ENCODE results near the gene STK32C. TPM values are rescaled to one million over a fixed set of nuclear protein-coding genes. Genes with fewer than 3 reads are reported as not detected.
"Not testable (repeated sequence)": the region's sequence is repeated elsewhere in the genome, so short reads cannot be mapped to it uniquely, and the experiment has no call there.

STK32C gene
- total RNA-seq, 1 donor from 2014 or later = 13.0 TPM

GRCh38 chr10:132320654-132321469 lies 13.1 kb upstream of the STK32C start:
- no peak overlapping the region for H3K4me3 ChIP-seq (ENCODE audit: low read depth, low read length)
- no peak for TF ChIP-seq CTCF (conservative IDR thresholded peaks at IDR 0.05; ENCODE audit: low read depth, low read length)
- no peak for DNase-seq (ENCODE audit: low read depth)

GRCh38 chr10:132319853-132320653 lies 12.3 kb upstream of the STK32C start:
- no peak overlapping the region for H3K4me3 ChIP-seq (ENCODE audit: low read depth, low read length)
- TF ChIP-seq CTCF (conservative IDR thresholded peaks at IDR 0.05; ENCODE audit: low read depth, low read length) = no peak
- peak; percentile 70 for DNase-seq (ENCODE audit: low read depth)

- DNase-seq (ENCODE audit: low read depth); H3K4me3 ChIP-seq (ENCODE audit: low read depth, low read length): not testable (repeated sequence)
These were observed 9.7 kb upstream of the STK32C start for GRCh38 chr10:132317477-132317876.

- no peak for TF ChIP-seq CTCF (conservative IDR thresholded peaks at IDR 0.05; ENCODE audit: low read depth, low read length)
- no peak for DNase-seq (ENCODE audit: low read depth)
- no peak overlapping the region for H3K4me3 ChIP-seq (ENCODE audit: low read depth, low read length)
These were observed 8.4 kb upstream of the STK32C start for GRCh38 chr10:132316133-132316532.

- H3K4me3 ChIP-seq (ENCODE audit: low read depth, low read length); DNase-seq (ENCODE audit: low read depth): not testable (repeated sequence)
These were observed 7.1 kb upstream of the STK32C start for GRCh38 chr10:132314881-132315280.

GRCh38 chr10:132314336-132314735 lies 6.6 kb upstream of the STK32C start:
- no peak for DNase-seq (ENCODE audit: low read depth)
- TF ChIP-seq CTCF (conservative IDR thresholded peaks at IDR 0.05; ENCODE audit: low read depth, low read length) = no peak
- no peak overlapping the region for H3K4me3 ChIP-seq (ENCODE audit: low read depth, low read length)

- TF ChIP-seq CTCF (conservative IDR thresholded peaks at IDR 0.05; ENCODE audit: low read depth, low read length) = no peak
- no peak for DNase-seq (ENCODE audit: low read depth)
- no peak overlapping the region for H3K4me3 ChIP-seq (ENCODE audit: low read depth, low read length)
These were observed 6.1 kb upstream of the STK32C start for GRCh38 chr10:132313865-132314264.

GRCh38 chr10:132313305-132313704 lies 5.6 kb upstream of the STK32C start:
- no peak overlapping the region for H3K4me3 ChIP-seq (ENCODE audit: low read depth, low read length)
- no peak for TF ChIP-seq CTCF (conservative IDR thresholded peaks at IDR 0.05; ENCODE audit: low read depth, low read length)
- DNase-seq (ENCODE audit: low read depth) = no peak
